ENCODE data around the gene APBB2. TPM values are rescaled to one million over a fixed set of nuclear protein-coding genes. Genes with fewer than 3 reads are reported as not detected.

Gene APBB2
- total and polyA plus RNA-seq, 8 donors: 42.5 to 94.8 (median 53.8) TPM

GRCh38 chr4:40990236-40990898 lies 224.0 kb downstream of the APBB2 start:
- no peak for TF ChIP-seq CTCF (IDR thresholded peaks at IDR 0.05)
- DNase-seq (no peak), ATAC-seq (peak; percentile 49)
- Histone ChIP-seq H3K4me1 (peaks cover 0 to 30% of the 10 kb centered on the region in 2 donors), H3K4me3 (no peak overlapping the region), H3K27me3 (no peaks in the 10 kb centered on the region), H3K9me3 (no peaks in the 10 kb centered on the region), H3K27ac (peak overlapping the region in 1 of 2 donors; percentile 10), H3K36me3 (no peaks in the 10 kb centered on the region)
- intact Hi-C loops (cut with DNase I): no loop called here

GRCh38 chr4:40987151-40987550 lies 227.2 kb downstream of the APBB2 start:
- no peaks in the 10 kb centered on the region for H3K36me3 ChIP-seq
- H3K9me3 ChIP-seq: no peaks in the 10 kb centered on the region
- H3K27me3 ChIP-seq: no peaks in the 10 kb centered on the region
- DNase-seq (no peak), ATAC-seq (no peak)
- no peak overlapping the region for H3K27ac ChIP-seq
- TF ChIP-seq CTCF (IDR thresholded peaks at IDR 0.05): no peak
- peaks cover 0 to 11% of the 10 kb centered on the region in 2 donors for H3K4me1 ChIP-seq
- intact Hi-C loops (cut with DNase I): no loop called here
- no peak overlapping the region for H3K4me3 ChIP-seq

GRCh38 chr4:40986375-40986774 lies 228.0 kb downstream of the APBB2 start:
- Histone ChIP-seq H3K4me3 (no peak overlapping the region), H3K27ac (no peak overlapping the region), H3K36me3 (no peaks in the 10 kb centered on the region), H3K4me1 (peaks cover 0 to 5% of the 10 kb centered on the region in 2 donors), H3K27me3 (no peaks in the 10 kb centered on the region), H3K9me3 (no peaks in the 10 kb centered on the region)
- DNase-seq (no peak), ATAC-seq (no peak)
- no peak for TF ChIP-seq CTCF (IDR thresholded peaks at IDR 0.05)
- intact Hi-C loops (cut with DNase I): no loop called here

GRCh38 chr4:40984051-40984450 lies 230.3 kb downstream of the APBB2 start:
- ATAC-seq (no peak), DNase-seq (no peak)
- Histone ChIP-seq H3K27me3 (no peaks in the 10 kb centered on the region), H3K27ac (no peak overlapping the region), H3K4me3 (no peak overlapping the region), H3K9me3 (no peaks in the 10 kb centered on the region), H3K36me3 (no peaks in the 10 kb centered on the region), H3K4me1 (no peaks in the 10 kb centered on the region)
- TF ChIP-seq CTCF (IDR thresholded peaks at IDR 0.05): no peak
- intact Hi-C loops (cut with DNase I): no loop called here

- ATAC-seq (peak; percentile 78), DNase-seq (no peak)
- no peak overlapping the region for H3K27ac ChIP-seq
- peaks cover 0 to 3% of the 10 kb centered on the region in 2 donors for H3K4me1 ChIP-seq
- H3K9me3 ChIP-seq: no peaks in the 10 kb centered on the region
- intact Hi-C loops (cut with DNase I): no loop called here
- peak; percentile 14 to 24 for TF ChIP-seq CTCF (IDR thresholded peaks at IDR 0.05)
- H3K36me3 ChIP-seq: no peaks in the 10 kb centered on the region
- H3K4me3 ChIP-seq: no peak overlapping the region
- H3K27me3 ChIP-seq: no peaks in the 10 kb centered on the region
These were observed 233.9 kb downstream of the APBB2 start for GRCh38 chr4:40980318-40980883.
